ENCODE measurements around the gene BHLHA15. TPM values are rescaled to one million over a fixed set of nuclear protein-coding genes. Genes with fewer than 3 reads are reported as not detected.

Gene BHLHA15
- total RNA-seq, 2 donors from 2014 or later = 247 to 584 TPM

- intact Hi-C loops (cut with DNase I) = no loop called here
- Histone ChIP-seq H3K27me3 (no peaks in the 10 kb centered on the region), H3K36me3 (replicated peaks in 1 of 2; ENCODE audit: insufficient read depth in 1 of 2, low read depth in 2 of 2) (peaks cover 0 to 5% of the 10 kb centered on the region in 2 donors), H3K27ac (no peak overlapping the region), H3K4me3 (no peak overlapping the region), H3K9me3 (no peaks in the 10 kb centered on the region), H3K4me1 (peaks cover 27% of the 10 kb centered on the region)
- WGBS, 2 donors = 63 to 79% methylated on average over 5 to 16 of the region's 16 CpGs
- ATAC-seq (no peak), DNase-seq (no peak)
- TF ChIP-seq CTCF (IDR thresholded peaks at IDR 0.05) (no peak), POLR2A (IDR thresholded peaks at IDR 0.05) (no peak)
These were observed 30.5 kb downstream of the BHLHA15 start for GRCh38 chr7:98241674-98242241.

DNA sequence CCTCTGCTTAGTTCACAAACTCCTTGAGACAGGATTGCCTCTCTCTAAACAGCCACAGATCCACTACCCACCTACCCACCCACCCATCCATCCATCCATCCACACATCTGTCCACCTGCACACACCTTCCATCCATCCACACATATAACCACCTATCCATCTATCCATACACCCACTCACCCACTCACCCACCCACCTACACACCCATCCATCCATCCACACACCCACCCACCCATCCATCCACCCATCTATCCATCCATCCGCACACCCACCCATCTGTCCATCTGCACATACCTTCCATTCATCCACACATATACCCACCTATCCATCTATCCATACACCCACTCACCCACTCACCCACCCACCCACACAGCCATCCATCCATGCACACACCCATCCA lies 31.1 kb downstream of the BHLHA15 start:
- Histone ChIP-seq H3K4me1 (peaks cover 27% of the 10 kb centered on the region), H3K36me3 (replicated peaks in 1 of 2; ENCODE audit: insufficient read depth in 1 of 2, low read depth in 2 of 2) (peaks cover 0 to 5% of the 10 kb centered on the region in 2 donors), H3K4me3 (no peak overlapping the region), H3K27ac (no peak overlapping the region), H3K27me3 (no peaks in the 10 kb centered on the region), H3K9me3 (no peaks in the 10 kb centered on the region)
- ATAC-seq = no peak
- WGBS, 2 donors = 82 to 92% methylated on average over 1 of the region's 1 CpG
- intact Hi-C loops (cut with DNase I) = no loop called here
- no peak for TF ChIP-seq CTCF (IDR thresholded peaks at IDR 0.05)
- TF ChIP-seq POLR2A (IDR thresholded peaks at IDR 0.05) = no peak
- no peak for DNase-seq

GRCh38 chr7:98242934-98243333 lies 31.7 kb downstream of the BHLHA15 start:
- intact Hi-C loops (cut with DNase I) = no loop called here
- H3K27ac ChIP-seq = no peak overlapping the region
- ATAC-seq (no peak), DNase-seq (no peak)
- no peaks in the 10 kb centered on the region for H3K9me3 ChIP-seq
- peaks cover 27% of the 10 kb centered on the region for H3K4me1 ChIP-seq
- peaks cover 0 to 5% of the 10 kb centered on the region in 2 donors for H3K36me3 ChIP-seq (replicated peaks in 1 of 2; ENCODE audit: insufficient read depth in 1 of 2, low read depth in 2 of 2)
- TF ChIP-seq CTCF (IDR thresholded peaks at IDR 0.05) (no peak), POLR2A (IDR thresholded peaks at IDR 0.05) (no peak)
- H3K4me3 ChIP-seq = no peak overlapping the region
- WGBS, 2 donors = 70 to 92% methylated on average over 4 of the region's 4 CpGs
- no peaks in the 10 kb centered on the region for H3K27me3 ChIP-seq

DNA sequence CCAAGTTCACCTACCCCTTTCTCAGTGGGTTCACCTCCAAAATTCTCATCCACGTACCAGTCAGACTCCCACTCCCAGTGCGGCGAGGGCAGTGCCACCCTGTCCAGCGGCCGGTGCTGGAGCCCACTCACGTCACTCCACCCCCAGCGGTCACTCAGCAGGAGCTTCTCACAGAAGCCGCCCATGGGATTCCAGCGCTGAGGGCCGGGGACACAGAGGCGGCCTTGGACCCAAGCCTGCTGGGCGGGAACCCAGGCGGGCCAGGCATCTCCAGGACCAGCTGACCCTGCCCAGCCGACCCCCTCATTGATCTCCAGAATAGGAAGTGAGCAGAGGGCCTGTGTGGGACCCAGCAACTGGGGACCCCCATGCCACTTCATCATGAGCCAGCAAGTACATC lies 33.6 kb downstream of the BHLHA15 start:
- no peak for TF ChIP-seq CTCF (IDR thresholded peaks at IDR 0.05)
- no peak for TF ChIP-seq POLR2A (IDR thresholded peaks at IDR 0.05)
- Histone ChIP-seq H3K4me3 (no peak overlapping the region), H3K9me3 (no peaks in the 10 kb centered on the region), H3K4me1 (peaks cover 37% of the 10 kb centered on the region), H3K27ac (peak overlapping the region; percentile 78 to 91 (median 86)), H3K27me3 (no peaks in the 10 kb centered on the region), H3K36me3 (replicated peaks in 1 of 2; ENCODE audit: insufficient read depth in 1 of 2, low read depth in 2 of 2) (peaks cover 0 to 2% of the 10 kb centered on the region in 2 donors)
- DNase-seq (no peak), ATAC-seq (no peak)
- WGBS, 2 donors = 86 to 94% methylated on average over 7 to 13 of the region's 14 CpGs
- intact Hi-C loops (cut with DNase I) = no loop called here

- Histone ChIP-seq H3K27me3 (no peaks in the 10 kb centered on the region), H3K4me3 (no peak overlapping the region), H3K9me3 (no peaks in the 10 kb centered on the region), H3K27ac (no peak overlapping the region), H3K36me3 (replicated peaks in 1 of 2; ENCODE audit: insufficient read depth in 1 of 2, low read depth in 2 of 2) (no peaks in the 10 kb centered on the region), H3K4me1 (peaks cover 48% of the 10 kb centered on the region)
- no peak for ATAC-seq
- WGBS, 2 donors = 90% methylated on average over 2 to 12 of the region's 12 CpGs
- intact Hi-C loops (cut with DNase I) = no loop called here
- no peak for DNase-seq
- TF ChIP-seq CTCF (IDR thresholded peaks at IDR 0.05) (no peak), POLR2A (IDR thresholded peaks at IDR 0.05) (no peak)
These were observed 36.9 kb downstream of the BHLHA15 start for GRCh38 chr7:98248156-98248555.

All from body of pancreas (tissue), 4 donors.